ENCODE data around the gene MST1R. TPM values are rescaled to one million over a fixed set of nuclear protein-coding genes. Genes with fewer than 3 reads are reported as not detected.

The MST1R gene
- polyA plus RNA-seq, 1 donor from 2014 or later, result 4.2 TPM

DNA sequence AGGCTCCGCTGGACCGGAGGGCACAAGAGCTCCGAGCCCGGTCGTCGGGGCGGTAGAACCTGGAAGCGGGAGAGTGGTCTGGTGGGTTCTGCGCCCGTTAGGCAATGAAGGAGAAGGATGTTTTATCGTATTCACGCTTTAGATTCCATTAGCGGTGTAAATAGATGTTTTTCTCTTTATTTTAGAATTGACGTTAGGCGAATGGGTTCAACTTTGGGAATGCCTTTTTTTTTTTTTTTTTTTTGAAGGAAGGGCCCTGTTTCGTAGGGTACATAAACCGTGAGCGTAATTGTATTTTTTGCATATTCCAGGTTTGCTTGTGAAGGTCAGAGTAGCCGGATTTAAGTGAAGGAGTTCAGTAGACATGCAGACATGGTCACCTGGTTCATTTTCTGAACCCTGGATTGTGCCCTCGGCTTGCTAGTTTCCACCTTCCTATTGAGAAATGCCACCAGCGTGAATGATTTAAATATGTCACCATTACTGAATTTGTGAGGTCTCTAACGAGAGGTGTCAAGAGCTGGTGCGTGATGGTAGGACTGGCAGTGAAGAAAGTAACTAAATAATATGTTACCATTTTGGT is 37.1 kb upstream of the MST1R start:
- H3F3A ChIP-seq (ENCODE audit: insufficient read depth, low read length, poor library complexity, severe bottlenecking), result peaks cover 3% of the 10 kb centered on the region
- H3K27me3 ChIP-seq (ENCODE audit: insufficient read depth, low read depth, low read length), result no peaks in the 10 kb centered on the region
- H3K4me2 ChIP-seq (ENCODE audit: low read length), result peak overlapping the region; percentile 63
- H3K27ac ChIP-seq (ENCODE audit: low read length), result peak overlapping the region; percentile 95
- H3K4me3 ChIP-seq (ENCODE audit: low read length), result peak overlapping the region; percentile 80
- H2AFZ ChIP-seq (ENCODE audit: low read depth, low read length), result peak overlapping the region; percentile 74
- H3K9me3 ChIP-seq (ENCODE audit: low read length), result no peaks in the 10 kb centered on the region
- TF ChIP-seq EZH2 (IDR thresholded peaks at IDR 0.05; ENCODE audit: borderline replicate concordance, insufficient read depth, low read length, poor library complexity, severe bottlenecking) (no peak), MXI1 (conservative IDR thresholded peaks at IDR 0.05; ENCODE audit: poor library complexity, severe bottlenecking) (no peak), SMC3 (conservative IDR thresholded peaks at IDR 0.05; ENCODE audit: poor library complexity) (no peak), RAD21 (conservative IDR thresholded peaks at IDR 0.05) (no peak), TAF1 (IDR thresholded peaks at IDR 0.05; ENCODE audit: low read depth) (no peak), POLR2AphosphoS5 (IDR thresholded peaks at IDR 0.05) (no peak), EP300 (conservative IDR thresholded peaks at IDR 0.05; ENCODE audit: poor library complexity, severe bottlenecking) (no peak), CTCF (IDR thresholded peaks at IDR 0.05; ENCODE audit: poor library complexity, severe bottlenecking) (no peak)
- TF ChIP-seq, protein P1, sequence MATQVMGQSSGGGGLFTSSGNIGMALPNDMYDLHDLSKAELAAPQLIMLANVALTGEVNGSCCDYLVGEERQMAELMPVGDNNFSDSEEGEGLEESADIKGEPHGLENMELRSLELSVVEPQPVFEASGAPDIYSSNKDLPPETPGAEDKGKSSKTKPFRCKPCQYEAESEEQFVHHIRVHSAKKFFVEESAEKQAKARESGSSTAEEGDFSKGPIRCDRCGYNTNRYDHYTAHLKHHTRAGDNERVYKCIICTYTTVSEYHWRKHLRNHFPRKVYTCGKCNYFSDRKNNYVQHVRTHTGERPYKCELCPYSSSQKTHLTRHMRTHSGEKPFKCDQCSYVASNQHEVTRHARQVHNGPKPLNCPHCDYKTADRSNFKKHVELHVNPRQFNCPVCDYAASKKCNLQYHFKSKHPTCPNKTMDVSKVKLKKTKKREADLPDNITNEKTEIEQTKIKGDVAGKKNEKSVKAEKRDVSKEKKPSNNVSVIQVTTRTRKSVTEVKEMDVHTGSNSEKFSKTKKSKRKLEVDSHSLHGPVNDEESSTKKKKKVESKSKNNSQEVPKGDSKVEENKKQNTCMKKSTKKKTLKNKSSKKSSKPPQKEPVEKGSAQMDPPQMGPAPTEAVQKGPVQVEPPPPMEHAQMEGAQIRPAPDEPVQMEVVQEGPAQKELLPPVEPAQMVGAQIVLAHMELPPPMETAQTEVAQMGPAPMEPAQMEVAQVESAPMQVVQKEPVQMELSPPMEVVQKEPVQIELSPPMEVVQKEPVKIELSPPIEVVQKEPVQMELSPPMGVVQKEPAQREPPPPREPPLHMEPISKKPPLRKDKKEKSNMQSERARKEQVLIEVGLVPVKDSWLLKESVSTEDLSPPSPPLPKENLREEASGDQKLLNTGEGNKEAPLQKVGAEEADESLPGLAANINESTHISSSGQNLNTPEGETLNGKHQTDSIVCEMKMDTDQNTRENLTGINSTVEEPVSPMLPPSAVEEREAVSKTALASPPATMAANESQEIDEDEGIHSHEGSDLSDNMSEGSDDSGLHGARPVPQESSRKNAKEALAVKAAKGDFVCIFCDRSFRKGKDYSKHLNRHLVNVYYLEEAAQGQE (IDR thresholded peaks at IDR 0.05; ENCODE audit: borderline replicate concordance), result no peak
- no peaks in the 10 kb centered on the region for H3K9me2 ChIP-seq (ENCODE audit: insufficient read depth, low read length)
- H3K9ac ChIP-seq (ENCODE audit: low read length), result peak overlapping the region; percentile 97
- peaks cover 50% of the 10 kb centered on the region for H3K79me2 ChIP-seq (replicated peaks; ENCODE audit: insufficient read depth, low read length)
- H4K20me1 ChIP-seq (ENCODE audit: insufficient read depth), result no peaks in the 10 kb centered on the region
- no peaks in the 10 kb centered on the region for H3K36me3 ChIP-seq (ENCODE audit: insufficient read depth, low read length)

- Histone ChIP-seq H4K20me1 (ENCODE audit: insufficient read depth) (no peaks in the 10 kb centered on the region), H3K9me2 (ENCODE audit: insufficient read depth, low read length) (no peaks in the 10 kb centered on the region), H3K9me3 (ENCODE audit: low read length) (no peaks in the 10 kb centered on the region), H2AFZ (ENCODE audit: low read depth, low read length) (peak within 1 kb of the TSS; percentile 74), H3K27me3 (ENCODE audit: insufficient read depth, low read depth, low read length) (no peaks in the 10 kb centered on the region), H3K27ac (ENCODE audit: low read length) (peak within 1 kb of the TSS; percentile 95), H3F3A (ENCODE audit: insufficient read depth, low read length, poor library complexity, severe bottlenecking) (peaks cover 3% of the 10 kb centered on the region), H3K4me2 (ENCODE audit: low read length) (peak within 1 kb of the TSS; percentile 63), H3K4me3 (ENCODE audit: low read length) (peak within 1 kb of the TSS; percentile 80), H3K9ac (ENCODE audit: low read length) (peak within 1 kb of the TSS; percentile 97), H3K79me2 (replicated peaks; ENCODE audit: insufficient read depth, low read length) (peaks cover 44% of the 10 kb centered on the region), H3K36me3 (ENCODE audit: insufficient read depth, low read length) (no peaks in the 10 kb centered on the region)
- peak; percentile 58 for TF ChIP-seq TAF1 (IDR thresholded peaks at IDR 0.05; ENCODE audit: low read depth)
- peak; percentile 53 for TF ChIP-seq EP300 (conservative IDR thresholded peaks at IDR 0.05; ENCODE audit: poor library complexity, severe bottlenecking)
- peak; percentile 50 for TF ChIP-seq SMC3 (conservative IDR thresholded peaks at IDR 0.05; ENCODE audit: poor library complexity)
- TF ChIP-seq POLR2AphosphoS5 (IDR thresholded peaks at IDR 0.05), result peak; percentile 99
- TF ChIP-seq MXI1 (conservative IDR thresholded peaks at IDR 0.05; ENCODE audit: poor library complexity, severe bottlenecking), result peak; percentile 89
- TF ChIP-seq RAD21 (conservative IDR thresholded peaks at IDR 0.05), result peak; percentile 46
- TF ChIP-seq CTCF (IDR thresholded peaks at IDR 0.05; ENCODE audit: poor library complexity, severe bottlenecking), result peak; percentile 36
- TF ChIP-seq EZH2 (IDR thresholded peaks at IDR 0.05; ENCODE audit: borderline replicate concordance, insufficient read depth, low read length, poor library complexity, severe bottlenecking), result no peak
- TF ChIP-seq, protein P1 (IDR thresholded peaks at IDR 0.05; ENCODE audit: borderline replicate concordance), result peak; percentile 85
These were observed 36.4 kb upstream of the MST1R start, which contains the start of gene RBM6 for GRCh38 chr3:49939858-49940666. RBM6 (plus strand) TSS chr3:49940150; CDS start chr3:49962642, 22,492 bp downstream.
